ENCODE results near the gene VMO1. TPM values are rescaled to one million over a fixed set of nuclear protein-coding genes. Genes with fewer than 3 reads are reported as not detected.

VMO1 gene
- total and polyA plus RNA-seq, 4 donors: 1.7 to 9.1 (median 3.9) TPM

- WGBS: 32% methylated on average over 14 of the region's 14 CpGs
- Histone ChIP-seq H3K9me3 (ENCODE audit: control insufficient read depth in 4 of 4, low read length in 3 of 4) (no peaks in the 10 kb centered on the region), H3K27ac (ENCODE audit: low read depth in 1 of 2, low read length in 2 of 2) (peak overlapping the region; percentile 76 to 94), H3K4me1 (ENCODE audit: control insufficient read depth in 4 of 4, insufficient read depth in 4 of 4, low read length in 3 of 4) (peaks cover 3 to 37% (median 22%) of the 10 kb centered on the region in 4 donors), H3K4me3 (ENCODE audit: low read depth in 1 of 3, low read length in 3 of 3) (peak overlapping the region; percentile 68 to 78 (median 71)), H3K9ac (ENCODE audit: low read depth in 1 of 2, low read length in 2 of 2) (peak overlapping the region in 1 of 2 donors; percentile 71), H3K27me3 (ENCODE audit: control insufficient read depth in 4 of 4, insufficient read depth in 4 of 4, low read length in 3 of 4) (no peaks in the 10 kb centered on the region), H3K36me3 (ENCODE audit: control insufficient read depth in 4 of 4, insufficient read depth in 3 of 4, low read depth in 1 of 4, low read length in 3 of 4) (no peaks in the 10 kb centered on the region)
- DNase-seq (ENCODE audit: low spot score): no peak
- no peak for TF ChIP-seq MAX (IDR thresholded peaks at IDR 0.05)
- TF ChIP-seq GABPA (IDR thresholded peaks at IDR 0.05 in 1 of 2, conservative IDR thresholded peaks at IDR 0.05 in 1 of 2): no peak
- TF ChIP-seq REST (IDR thresholded peaks at IDR 0.05): no peak
- TF ChIP-seq NR2F2 (IDR thresholded peaks at IDR 0.05): peak; percentile 12
Observed at GRCh38 chr17:4788159-4788806, 2.1 kb upstream of the VMO1 start.

GRCh38 chr17:4786516-4786915 lies 352 bp upstream of the VMO1 start:
- Histone ChIP-seq H3K36me3 (ENCODE audit: control insufficient read depth in 4 of 4, insufficient read depth in 3 of 4, low read depth in 1 of 4, low read length in 3 of 4) (peaks cover 0 to 3% (median under 1%) of the 10 kb centered on the region in 4 donors), H3K9ac (ENCODE audit: low read depth in 1 of 2, low read length in 2 of 2) (peak overlapping the region in 1 of 2 donors; percentile 27), H3K27ac (ENCODE audit: low read depth in 1 of 2, low read length in 2 of 2) (peak overlapping the region; percentile 49 to 60), H3K4me3 (ENCODE audit: low read depth in 1 of 3, low read length in 3 of 3) (no peak overlapping the region), H3K4me1 (ENCODE audit: control insufficient read depth in 4 of 4, insufficient read depth in 4 of 4, low read length in 3 of 4) (peaks cover 3 to 37% (median 22%) of the 10 kb centered on the region in 4 donors), H3K9me3 (ENCODE audit: control insufficient read depth in 4 of 4, low read length in 3 of 4) (no peaks in the 10 kb centered on the region), H3K27me3 (ENCODE audit: control insufficient read depth in 4 of 4, insufficient read depth in 4 of 4, low read length in 3 of 4) (no peaks in the 10 kb centered on the region)
- TF ChIP-seq FOXA1 (IDR thresholded peaks at IDR 0.05): no peak
- TF ChIP-seq RAD21 (IDR thresholded peaks at IDR 0.05): peak in 1 of 2 donors; percentile 2
- no peak for DNase-seq (ENCODE audit: low spot score)
- WGBS: 47% methylated on average over 6 of the region's 6 CpGs

- no peak for DNase-seq (ENCODE audit: low spot score)
- H3K27me3 ChIP-seq (ENCODE audit: control insufficient read depth in 4 of 4, insufficient read depth in 4 of 4, low read length in 3 of 4): no peaks in the 10 kb centered on the region
- no peak overlapping the region for H3K9ac ChIP-seq (ENCODE audit: low read depth in 1 of 2, low read length in 2 of 2)
Observed at GRCh38 chr17:4785311-4786105, 656 bp downstream of the VMO1 start.

More at GRCh38 chr17:4785311-4786105, 656 bp downstream of the VMO1 start:
- no peak for TF ChIP-seq FOXA1 (IDR thresholded peaks at IDR 0.05)
- no peak for TF ChIP-seq MAX (IDR thresholded peaks at IDR 0.05)
- peaks cover 3 to 34% (median 19%) of the 10 kb centered on the region in 4 donors for H3K4me1 ChIP-seq (ENCODE audit: control insufficient read depth in 4 of 4, insufficient read depth in 4 of 4, low read length in 3 of 4)
- no peaks in the 10 kb centered on the region for H3K9me3 ChIP-seq (ENCODE audit: control insufficient read depth in 4 of 4, low read length in 3 of 4)
- 63% methylated on average over 61 of the region's 61 CpGs for WGBS
- H3K4me3 ChIP-seq (ENCODE audit: low read depth in 1 of 3, low read length in 3 of 3): no peak overlapping the region
- peak overlapping the region; percentile 49 to 60 for H3K27ac ChIP-seq (ENCODE audit: low read depth in 1 of 2, low read length in 2 of 2)
- peaks cover 0 to 3% (median under 1%) of the 10 kb centered on the region in 4 donors for H3K36me3 ChIP-seq (ENCODE audit: control insufficient read depth in 4 of 4, insufficient read depth in 3 of 4, low read depth in 1 of 4, low read length in 3 of 4)

Data from liver (tissue), 9 donors.